MM.1S (cell line): Measurements from ENCODE around the gene PIK3CD.
"Not testable (repeated sequence)": the region's sequence is repeated elsewhere in the genome, so short reads cannot be mapped to it uniquely, and the experiment has no call there.

ENCODE experiments used
- DNase-seq: peaks from one replicate; pipeline ENCODE4 v3.0.0-alpha.2; 2015
- H2AFZ ChIP-seq: fragments of 300-600 bp; sonication (generic); 2 replicates; pipeline ENCODE4 v1.6.0; 2016; ENCODE audit warnings: antibody characterized with exemption, low read length
- H3F3A ChIP-seq: fragments of 300-600 bp; sonication (generic); 2 replicates; pipeline ENCODE4 v1.6.1; 2016; ENCODE audit warnings: mild to moderate bottlenecking, antibody characterized with exemption, low read length, moderate library complexity, mixed read lengths; ENCODE audit not compliant: insufficient read depth
- H3K27ac ChIP-seq: fragments of 300-600 bp; sonication (generic); 2 replicates; pipeline ENCODE4 v1.5.1; 2016; ENCODE audit warnings: mild to moderate bottlenecking, low read length
- H3K27me3 ChIP-seq: fragments of 300-600 bp; sonication (generic); replicated peaks from 2 replicates; pipeline ENCODE4 v1.6.0; 2016; ENCODE audit warnings: low read length; ENCODE audit not compliant: insufficient read depth
- H3K36me3 ChIP-seq: fragments of 300-600 bp; sonication (generic); replicated peaks from 2 replicates; pipeline ENCODE4 v1.6.1; 2016; ENCODE audit warnings: mild to moderate bottlenecking, low read length, mixed read lengths; ENCODE audit not compliant: insufficient read depth
- H3K4me1 ChIP-seq: fragments of 300-600 bp; sonication (generic); 2 replicates; pipeline ENCODE4 v1.6.1; 2016; ENCODE audit warnings: low read length, mixed read lengths
- H3K4me2 ChIP-seq: fragments of 300-600 bp; sonication (generic); 2 replicates; pipeline ENCODE4 v1.6.0; 2016; ENCODE audit warnings: low read depth, low read length
- H3K4me3 ChIP-seq: fragments of 300-600 bp; sonication (generic); 2 replicates; pipeline ENCODE4 v1.5.1; 2016; ENCODE audit warnings: low read length, mixed read lengths
- H3K79me2 ChIP-seq: fragments of 300-600 bp; sonication (generic); 2 replicates; pipeline ENCODE4 v1.6.1; 2016; ENCODE audit warnings: mixed run types, low read length, mixed read lengths
- H3K9ac ChIP-seq: fragments of 300-600 bp; sonication (generic); 2 replicates; pipeline ENCODE4 v1.6.1; 2016; ENCODE audit warnings: low read length, mixed read lengths
- H3K9me2 ChIP-seq: fragments of 300-600 bp; sonication (generic); replicated peaks from 2 replicates; pipeline ENCODE4 v1.6.1; 2016; ENCODE audit warnings: mild to moderate bottlenecking, low read length, mixed read lengths; ENCODE audit not compliant: insufficient read depth
- H3K9me3 ChIP-seq: fragments of 300-600 bp; sonication (generic); replicated peaks from 2 replicates; pipeline ENCODE4 v1.6.1; 2016; ENCODE audit warnings: mild to moderate bottlenecking, low read length, mixed read lengths; ENCODE audit not compliant: insufficient read depth
- H4K20me1 ChIP-seq: fragments of 300-600 bp; sonication (generic); 2 replicates; pipeline ENCODE4 v1.6.1; 2016; ENCODE audit warnings: mild to moderate bottlenecking, low read length, moderate library complexity, mixed read lengths; ENCODE audit not compliant: insufficient read depth
- CTCF ChIP-seq: fragments of 300-600 bp; sonication (generic); IDR thresholded peaks from 2 replicates; pipeline ENCODE4 v1.5.1; 2016; ENCODE audit warnings: antibody characterized with exemption, low read length, mixed read lengths
- EZH2 ChIP-seq: fragments of 300-600 bp; sonication (generic); optimal IDR thresholded peaks from 2 replicates; pipeline ENCODE3; 2017; ENCODE audit warnings: low read depth, mild to moderate bottlenecking, antibody characterized with exemption, low read length, mixed read lengths
- EZH2phosphoT487 ChIP-seq: fragments of 300-600 bp; sonication (generic); IDR thresholded peaks from 2 replicates; pipeline ENCODE4 v1.6.1; 2018; ENCODE audit warnings: antibody characterized with exemption, low read length

Gene PIK3CD

GRCh38 chr1:9760824-9761223, 109.3 kb downstream of the PIK3CD start:
- no peak overlapping the region for H3K4me3 ChIP-seq
- H3K9me3 ChIP-seq: no peaks in the 10 kb centered on the region
- H3K27me3 ChIP-seq: no peaks in the 10 kb centered on the region
- DNase-seq: no peak
- H3K9ac ChIP-seq: no peak overlapping the region
- H3K4me1 ChIP-seq: no peaks in the 10 kb centered on the region
- peaks cover 48% of the 10 kb centered on the region for H3K79me2 ChIP-seq
- TF ChIP-seq EZH2phosphoT487 (no peak), CTCF (no peak), EZH2 (no peak)
- H3K9me2 ChIP-seq: no peaks in the 10 kb centered on the region
- no peak overlapping the region for H3K27ac ChIP-seq
- no peaks in the 10 kb centered on the region for H3K36me3 ChIP-seq
- no peaks in the 10 kb centered on the region for H4K20me1 ChIP-seq
- H3F3A ChIP-seq: no peaks in the 10 kb centered on the region
- no peak overlapping the region for H3K4me2 ChIP-seq
- no peak overlapping the region for H2AFZ ChIP-seq

- H3K4me2 ChIP-seq: no peak overlapping the region
- H3K9me3 ChIP-seq: no peaks in the 10 kb centered on the region
Measured at GRCh38 chr1:9761855-9762254, 110.3 kb downstream of the PIK3CD start.

GRCh38 chr1:9762446-9762845, 110.9 kb downstream of the PIK3CD start:
- DNase-seq, H4K20me1 ChIP-seq, H3K9me2 ChIP-seq, H3K4me3 ChIP-seq, H3K9me3 ChIP-seq, H3K9ac ChIP-seq, H3K4me1 ChIP-seq, H3K4me2 ChIP-seq, H2AFZ ChIP-seq, H3K27me3 ChIP-seq, H3K36me3 ChIP-seq, H3F3A ChIP-seq, H3K27ac ChIP-seq: not testable (repeated sequence)
- peaks cover 57% of the 10 kb centered on the region for H3K79me2 ChIP-seq

More at GRCh38 chr1:9761855-9762254, 110.3 kb downstream of the PIK3CD start:
- Histone ChIP-seq H4K20me1 (no peaks in the 10 kb centered on the region), H3K4me1 (no peaks in the 10 kb centered on the region), H3K27ac (no peak overlapping the region), H3K9me2 (no peaks in the 10 kb centered on the region), H3K4me3 (no peak overlapping the region), H2AFZ (no peak overlapping the region), H3K27me3 (no peaks in the 10 kb centered on the region), H3K79me2 (peaks cover 55% of the 10 kb centered on the region), H3K36me3 (no peaks in the 10 kb centered on the region), H3K9ac (no peak overlapping the region), H3F3A (no peaks in the 10 kb centered on the region)
- no peak for DNase-seq
- no peak for TF ChIP-seq EZH2
- no peak for TF ChIP-seq CTCF
- TF ChIP-seq EZH2phosphoT487: no peak

GRCh38 chr1:9763914-9764313, 112.4 kb downstream of the PIK3CD start:
- no peak overlapping the region for H3K9ac ChIP-seq
- H3K4me1 ChIP-seq: no peaks in the 10 kb centered on the region

More at GRCh38 chr1:9763914-9764313, 112.4 kb downstream of the PIK3CD start:
- Histone ChIP-seq H3K27ac (no peak overlapping the region), H3K9me3 (no peaks in the 10 kb centered on the region), H3F3A (no peaks in the 10 kb centered on the region), H2AFZ (no peak overlapping the region), H3K36me3 (no peaks in the 10 kb centered on the region), H3K27me3 (no peaks in the 10 kb centered on the region), H4K20me1 (no peaks in the 10 kb centered on the region), H3K4me3 (no peak overlapping the region), H3K9me2 (no peaks in the 10 kb centered on the region), H3K79me2 (peaks cover 53% of the 10 kb centered on the region), H3K4me2 (no peak overlapping the region)
- no peak for DNase-seq
- no peak for TF ChIP-seq EZH2
- no peak for TF ChIP-seq EZH2phosphoT487
